ENCODE measurements around the gene INHBA. TPM values are rescaled to one million over a fixed set of nuclear protein-coding genes. Genes with fewer than 3 reads are reported as not detected.

The INHBA gene
- total RNA-seq, 1 experiment from 2014 or later: 1.7 TPM

GRCh38 chr7:41674505-41675023, 28.3 kb downstream of the INHBA start:
- no peak overlapping the region; a peak in 1 of 7 replicates for H3K27ac Mint-ChIP-seq

More at GRCh38 chr7:41674505-41675023, 28.3 kb downstream of the INHBA start:
- no peak overlapping the region for H3K4ac ChIP-seq (ENCODE audit: low read depth, low read length)
- H3K23me2 ChIP-seq (ENCODE audit: insufficient read length, low read depth, low read length, poor library complexity, severe bottlenecking): no peaks in the 10 kb centered on the region
- H3K4me1 Mint-ChIP-seq: peaks cover 9 to 16% of the 10 kb centered on the region in 2 experiments
- H3K27me3 ChIP-seq (ENCODE audit: insufficient read depth, low read length): no peaks in the 10 kb centered on the region
- H3K18ac ChIP-seq (ENCODE audit: insufficient read length, low read depth, low read length): no peak overlapping the region
- H3K27me3 Mint-ChIP-seq (ENCODE audit: low read depth): no peaks in the 10 kb centered on the region; the same call in 1 of the 2 replicates
- no peak overlapping the region for H2BK20ac ChIP-seq (ENCODE audit: low read depth, low read length, poor library complexity, severe bottlenecking)
- no peak overlapping the region for H2BK12ac ChIP-seq (ENCODE audit: insufficient read length, low read depth, low read length)
- no peak overlapping the region for H3K9ac ChIP-seq (ENCODE audit: extremely low read depth, insufficient read length, low read length)
- no CpG with 5 or more reads among the region's 4 CpGs for WGBS (ENCODE audit: extremely low coverage, insufficient read length, low lambda C conversion rate)
- H3K9me3 Mint-ChIP-seq: no peaks in the 10 kb centered on the region
- H2BK120ac ChIP-seq (ENCODE audit: low read depth, low read length, poor library complexity, severe bottlenecking): no peak overlapping the region
- H2BK5ac ChIP-seq (ENCODE audit: insufficient read length, low read length): no peak overlapping the region
- no peak for DNase-seq
- no peaks in the 10 kb centered on the region for H3K36me3 Mint-ChIP-seq (ENCODE audit: insufficient read depth in 1 of 3, low read depth in 3 of 3)
- H2AK5ac ChIP-seq (ENCODE audit: insufficient read length, low read length): no peak overlapping the region
- H3K56ac ChIP-seq (ENCODE audit: insufficient read length, low read depth, low read length): no peak overlapping the region
- H3K27ac ChIP-seq (ENCODE audit: insufficient read length, low read depth, low read length): no peak overlapping the region
- H3K14ac ChIP-seq (ENCODE audit: insufficient read depth, low read length): no peak overlapping the region
- no peak overlapping the region for H4K8ac ChIP-seq (replicated peaks; ENCODE audit: insufficient read length, low read depth, low read length)
- no peak overlapping the region for H3T11ph ChIP-seq (ENCODE audit: low read length)
- H3K23ac ChIP-seq (ENCODE audit: insufficient read length, low read depth, low read length): no peak overlapping the region
- no peaks in the 10 kb centered on the region for H3K9me3 ChIP-seq (ENCODE audit: control insufficient read depth, low read depth, low read length)
- no peaks in the 10 kb centered on the region for H3K79me2 ChIP-seq (ENCODE audit: insufficient read depth, low read length)
- no peak overlapping the region for H3K4me3 Mint-ChIP-seq
- no peaks in the 10 kb centered on the region for H3K79me1 ChIP-seq (ENCODE audit: insufficient read depth, low read depth, low read length, poor library complexity, severe bottlenecking)
- no peak overlapping the region for H2AFZ ChIP-seq (ENCODE audit: low read length)
- TF ChIP-seq CTCF (conservative IDR thresholded peaks at IDR 0.05): no peak
- no peak overlapping the region for H2BK15ac ChIP-seq (ENCODE audit: low read depth, low read length)
- no peak overlapping the region for H4K91ac ChIP-seq (ENCODE audit: insufficient read length, low read depth, low read length)
- H3K4me1 ChIP-seq (ENCODE audit: insufficient read depth, low read length): peaks cover 4% of the 10 kb centered on the region; the same call in 1 of the 2 replicates
- H4K20me1 ChIP-seq (ENCODE audit: control insufficient read depth, insufficient read depth, insufficient read length): no peaks in the 10 kb centered on the region
- H3K4me2 ChIP-seq (ENCODE audit: insufficient read depth, insufficient read length, low read length): no peak overlapping the region
- H4K5ac ChIP-seq (ENCODE audit: insufficient read length, low read depth, low read length): no peak overlapping the region
